Bladder microvascular endothelial cell (primary cell): ENCODE measurements around the gene FGD3. TPM values are rescaled to one million over a fixed set of nuclear protein-coding genes. Genes with fewer than 3 reads are reported as not detected.

Source experiments
- total RNA-seq: library from RNA; depleted of rRNA; stranded (reverse); fragments of >200 nt; gene quantifications from 2 replicates; pipeline ENCODE4 v1.2.3, GENCODE V29; 2014

Gene FGD3
- under 0.01 TPM in 1 of 2 replicates, not detected in the other for total RNA-seq

GRCh38 chr9:92947268-92948037 lies at the start of gene FGD3:
TSS of gene FGD3 (plus strand) at chr9:92947523. CDS start at chr9:92976257, 28,734 bp downstream.

GRCh38 chr9:93058355-93059010 lies 111.2 kb downstream of the FGD3 start, which contains the start of gene SUSD3:
TSS of gene SUSD3 (plus strand) at chr9:93058701. CDS start at chr9:93058743, 42 bp downstream.

Other genes with a start within 250 kb of the FGD3 start
- 36.4 and 83.5 TPM in 2 replicates for gene BICD2, start 182.7 kb upstream of the FGD3 start, total RNA-seq
- gene ZNF484, start 69.5 kb upstream of the FGD3 start, total RNA-seq: 6.6 and 14.4 TPM in 2 replicates
- gene SUSD3, start 111.2 kb downstream of the FGD3 start, total RNA-seq: 0.16 TPM in 1 of 2 replicates, not detected in the other
- 64.9 and 70.4 TPM in 2 replicates for gene CARD19, start 148.7 kb downstream of the FGD3 start, total RNA-seq
- gene NINJ1, start 186.7 kb downstream of the FGD3 start, total RNA-seq: 25.7 and 58.1 TPM in 2 replicates
- 0.06 TPM in 1 of 2 replicates, not detected in the other for gene WNK2, start 236.6 kb downstream of the FGD3 start, total RNA-seq